Fibroblast of mammary gland (primary cell): ENCODE data around the gene RICTOR.
A peak's percentile ranks its signal among the peaks of the same experiment; 100 is the strongest.

Source experiments
- DNase-seq: peaks from one replicate; pipeline ENCODE4 v3.0.0-alpha.2; 2010; ENCODE audit warnings: low read depth
- H3K4me3 ChIP-seq: 2 replicates; pipeline ENCODE4 v1.5.1; 2011; ENCODE audit warnings: low read depth, mild to moderate bottlenecking, low read length, moderate library complexity; ENCODE audit not compliant: control insufficient read depth
- CTCF ChIP-seq: conservative IDR thresholded peaks from 2 replicates; pipeline ENCODE4 v1.5.1; 2011; ENCODE audit warnings: low read depth, low read length, inconsistent platforms; ENCODE audit not compliant: control insufficient read depth, insufficient read depth

Gene RICTOR

GRCh38 chr5:39100301-39100850 is 26.2 kb upstream of the RICTOR start:
- TF ChIP-seq CTCF: no peak

GRCh38 chr5:39099831-39100230 is 25.6 kb upstream of the RICTOR start:
- no peak for TF ChIP-seq CTCF
- no peak overlapping the region for H3K4me3 ChIP-seq
- DNase-seq: no peak

More at GRCh38 chr5:39100301-39100850, 26.2 kb upstream of the RICTOR start:
- DNase-seq: no peak
- H3K4me3 ChIP-seq: no peak overlapping the region

GRCh38 chr5:39093352-39093751 is 19.2 kb upstream of the RICTOR start:
- no peak for TF ChIP-seq CTCF
- peak; percentile 63 for DNase-seq
- no peak overlapping the region for H3K4me3 ChIP-seq

- no peak overlapping the region for H3K4me3 ChIP-seq
- peak; percentile 58 for DNase-seq
- no peak for TF ChIP-seq CTCF
Observed at GRCh38 chr5:39092581-39093351, 18.6 kb upstream of the RICTOR start.

GRCh38 chr5:39091940-39092580 is 17.9 kb upstream of the RICTOR start:
- no peak for DNase-seq
- TF ChIP-seq CTCF: no peak
- no peak overlapping the region for H3K4me3 ChIP-seq

- no peak for TF ChIP-seq CTCF
- DNase-seq: no peak
Observed at GRCh38 chr5:39083968-39084367, 9.8 kb upstream of the RICTOR start.

More at GRCh38 chr5:39083968-39084367, 9.8 kb upstream of the RICTOR start:
- no peak overlapping the region for H3K4me3 ChIP-seq
